Panc1 (cell line): ENCODE measurements around the gene MSI2. TPM values are rescaled to one million over a fixed set of nuclear protein-coding genes. Genes with fewer than 3 reads are reported as not detected.

ENCODE experiments used
- ATAC-seq: fragments of 200-7000 bp; cut with Tn5 transposase; 2 replicates; pipeline ENCODE4 v1.9.1; 2020; ENCODE audit warnings: mild to moderate bottlenecking, moderate library complexity
- BruUV-seq: library from RNA; stranded (reverse); fragments of 400-500 nt; replicated peaks from 2 replicates; lab custom pipeline; 2021; lab: Mats Ljungman, UMichigan
- CTCF ChIA-PET: fragments of 300-600 bp; sonication (Branson Sonifier 250); formaldehyde crosslinking; loops from one replicate; lab custom pipeline; 2022; ENCODE audit warnings: antibody characterized with exemption; lab: Charles Lee
- POLR2A ChIA-PET: fragments of 300-600 bp; sonication (Branson Sonifier 250); formaldehyde crosslinking; loops from one replicate; lab custom pipeline; 2022; ENCODE audit warnings: antibody characterized with exemption; lab: Charles Lee
- DNase-seq: peaks from one replicate; pipeline ENCODE4 v3.0.0-alpha.2; 2010; ENCODE audit warnings: low read depth, low spot score
- H3K27ac ChIP-seq: 2 replicates; pipeline ENCODE4 v1.5.1; 2011; ENCODE audit warnings: mild to moderate bottlenecking, low read length, inconsistent platforms
- H3K27me3 ChIP-seq: fragments of 200-500 bp; sonication (Bioruptor generic); 2 replicates; pipeline ENCODE4 v1.6.0; 2014; ENCODE audit warnings: low read length, inconsistent platforms; ENCODE audit not compliant: control insufficient read depth, insufficient read depth
- H3K36me3 ChIP-seq: fragments of 200-500 bp; sonication (Bioruptor generic); 2 replicates; pipeline ENCODE4 v1.5.1; 2014; ENCODE audit warnings: inconsistent platforms, mild to moderate bottlenecking, low read length, moderate library complexity; ENCODE audit not compliant: control insufficient read depth, insufficient read depth
- H3K4me1 ChIP-seq: 2 replicates; pipeline ENCODE4 v1.5.1; 2011; ENCODE audit warnings: inconsistent platforms, mild to moderate bottlenecking, low read length, moderate library complexity; ENCODE audit not compliant: control insufficient read depth, insufficient read depth
- H3K4me3 ChIP-seq, 2 experiments: 2 replicates each; pipeline ENCODE4 v1.5.1; 2011 to 2012; ENCODE audit warnings: low read depth in 2 of 2, low read length in 2 of 2, mild to moderate bottlenecking in 2 of 2, inconsistent platforms in 1 of 2, moderate library complexity in 1 of 2
- H3K9me3 ChIP-seq: fragments of 200-500 bp; sonication (Bioruptor generic); 2 replicates; pipeline ENCODE4 v1.5.1; 2014; ENCODE audit warnings: low read depth, mild to moderate bottlenecking, inconsistent platforms, low read length, moderate library complexity; ENCODE audit not compliant: control insufficient read depth, insufficient read depth
- POLR2AphosphoS5 ChIP-seq: IDR thresholded peaks from 2 replicates; pipeline ENCODE4 v1.6.1; 2012; ENCODE audit warnings: mild to moderate bottlenecking, low read depth, low read length, moderate library complexity
- REST ChIP-seq, 2 experiments: IDR thresholded peaks; 2 replicates each; pipeline ENCODE4 v1.6.1; 2011 to 2012; ENCODE audit warnings: low read depth in 2 of 2, control low read depth in 1 of 2, low read length in 1 of 2, mild to moderate bottlenecking in 1 of 2, moderate library complexity in 1 of 2; ENCODE audit not compliant: insufficient read depth in 1 of 2
- SIN3A ChIP-seq: IDR thresholded peaks from 2 replicates; pipeline ENCODE4 v1.6.1; 2012; ENCODE audit warnings: low read depth, mild to moderate bottlenecking, low read length, moderate library complexity, borderline replicate concordance; ENCODE audit not compliant: insufficient read depth
- TCF7L2 ChIP-seq: IDR thresholded peaks from 2 replicates; pipeline ENCODE4 v1.6.1; 2011; ENCODE audit warnings: mild to moderate bottlenecking, low read depth, low read length, inconsistent platforms
- in situ Hi-C: cut with HindIII; loops from 2 replicates; pipeline ENCODE4 v1.10.0; 2016; ENCODE audit warnings: low sequenced_read_pairs, low pct_unique_long_range_greater_than_20kb
- intact Hi-C: fragments of 100-400 bp; cut with micrococcal nuclease; formaldehyde crosslinking; loops from one replicate; pipeline ENCODE4 v1.10.0; 2022; ENCODE audit not compliant: unreplicated experiment
- total RNA-seq: library from RNA; stranded (reverse); gene quantifications from one replicate; pipeline ENCODE4 v1.2.1, GENCODE V29; 2021; ENCODE audit not compliant: unreplicated experiment
- TF ChIP-seq, protein P1 (sequence below): fragments of 450-650 bp; IDR thresholded peaks from 2 replicates; pipeline ENCODE4 v1.5.1; 2017; ENCODE audit warnings: mild to moderate bottlenecking

Gene MSI2
- total RNA-seq, 1 experiment from 2014 or later = 38.5 TPM

- H3K9me3 ChIP-seq = no peaks in the 10 kb centered on the region
- no peaks in the 10 kb centered on the region for H3K27me3 ChIP-seq
- ATAC-seq (no peak), DNase-seq (no peak)
- in situ Hi-C loops = no loop called here
- POLR2A ChIA-PET = interaction anchor here (0.6 kb wide), 1 partner anchor 448 kb away, joined by 4 read pairs; no protein-coding TSS in a partner anchor
- TF ChIP-seq TCF7L2 = no peak
- TF ChIP-seq REST (IDR thresholded peaks at IDR 0.05; ENCODE audit: insufficient read depth in 1 of 2, low read depth in 2 of 2, low read length in 1 of 2) = no peak
- TF ChIP-seq, protein P1, sequence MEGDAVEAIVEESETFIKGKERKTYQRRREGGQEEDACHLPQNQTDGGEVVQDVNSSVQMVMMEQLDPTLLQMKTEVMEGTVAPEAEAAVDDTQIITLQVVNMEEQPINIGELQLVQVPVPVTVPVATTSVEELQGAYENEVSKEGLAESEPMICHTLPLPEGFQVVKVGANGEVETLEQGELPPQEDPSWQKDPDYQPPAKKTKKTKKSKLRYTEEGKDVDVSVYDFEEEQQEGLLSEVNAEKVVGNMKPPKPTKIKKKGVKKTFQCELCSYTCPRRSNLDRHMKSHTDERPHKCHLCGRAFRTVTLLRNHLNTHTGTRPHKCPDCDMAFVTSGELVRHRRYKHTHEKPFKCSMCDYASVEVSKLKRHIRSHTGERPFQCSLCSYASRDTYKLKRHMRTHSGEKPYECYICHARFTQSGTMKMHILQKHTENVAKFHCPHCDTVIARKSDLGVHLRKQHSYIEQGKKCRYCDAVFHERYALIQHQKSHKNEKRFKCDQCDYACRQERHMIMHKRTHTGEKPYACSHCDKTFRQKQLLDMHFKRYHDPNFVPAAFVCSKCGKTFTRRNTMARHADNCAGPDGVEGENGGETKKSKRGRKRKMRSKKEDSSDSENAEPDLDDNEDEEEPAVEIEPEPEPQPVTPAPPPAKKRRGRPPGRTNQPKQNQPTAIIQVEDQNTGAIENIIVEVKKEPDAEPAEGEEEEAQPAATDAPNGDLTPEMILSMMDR = no peak
- no peak for TF ChIP-seq SIN3A
- no peak overlapping the region for H3K4me3 ChIP-seq
- no peaks in the 10 kb centered on the region for H3K36me3 ChIP-seq
- H3K4me1 ChIP-seq = no peaks in the 10 kb centered on the region; the same call in 1 of the 2 replicates
- CTCF ChIA-PET = interaction anchor here (0.5 kb wide), 1 partner anchor 27 kb away, joined by 5 read pairs; no protein-coding TSS in a partner anchor
- no peak overlapping the region for H3K27ac ChIP-seq
- intact Hi-C loops = no loop called here
- no TSS peak for BruUV-seq
These were observed 156.3 kb downstream of the MSI2 start for GRCh38 chr17:57412520-57413096.

DNA sequence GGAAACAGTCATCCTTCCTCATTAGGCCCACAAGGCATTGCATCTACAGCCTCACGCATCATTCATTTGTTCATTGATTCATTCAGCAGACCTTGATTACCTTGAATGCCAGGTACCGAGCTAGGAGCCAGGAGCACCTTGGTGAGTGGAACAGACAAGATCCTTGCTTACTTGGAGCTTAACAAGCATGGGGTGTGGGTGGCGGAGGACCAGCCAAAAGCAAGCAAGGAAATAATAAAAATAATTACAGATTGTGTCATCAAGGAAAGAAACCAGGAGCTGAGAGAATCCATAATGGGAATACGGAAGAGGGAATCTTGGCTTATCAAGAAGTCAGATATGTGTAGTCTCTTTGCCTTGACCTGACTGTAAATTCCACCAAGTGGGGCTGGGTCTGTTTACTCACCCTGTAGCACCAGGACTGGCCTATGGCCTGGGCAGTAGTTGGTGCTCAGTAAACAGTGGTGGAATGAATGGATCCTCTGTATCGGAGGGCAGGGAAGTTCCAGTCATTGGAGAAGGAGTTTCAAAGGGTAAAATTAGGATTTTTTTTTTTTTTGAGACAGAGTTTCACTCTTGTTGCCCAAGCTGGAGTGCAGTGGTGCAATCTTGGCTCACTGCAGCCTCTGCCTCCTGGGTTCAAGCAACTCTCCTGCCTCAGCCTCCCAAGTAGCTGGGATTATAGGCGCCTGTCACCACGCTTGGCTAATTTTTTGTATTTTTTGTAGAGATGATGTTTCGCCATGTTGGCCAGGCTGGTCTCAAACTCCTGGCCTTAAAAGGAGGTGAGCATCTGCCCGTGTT lies 157.7 kb downstream of the MSI2 start:
- intact Hi-C loops = no loop called here
- BruUV-seq = no TSS peak
- no peaks in the 10 kb centered on the region for H3K9me3 ChIP-seq
- in situ Hi-C loops = no loop called here
- ATAC-seq (no peak), DNase-seq (no peak)
- H3K27me3 ChIP-seq = no peaks in the 10 kb centered on the region
- no peak overlapping the region for H3K27ac ChIP-seq
- no peaks in the 10 kb centered on the region; the same call in 1 of the 2 replicates for H3K4me1 ChIP-seq
- no peaks in the 10 kb centered on the region for H3K36me3 ChIP-seq
- TF ChIP-seq REST (IDR thresholded peaks at IDR 0.05; ENCODE audit: insufficient read depth in 1 of 2, low read depth in 2 of 2, low read length in 1 of 2) (no peak), TCF7L2 (no peak), POLR2AphosphoS5 (no peak), SIN3A (no peak)
- TF ChIP-seq, protein P1 = no peak
- no peak overlapping the region for H3K4me3 ChIP-seq
- ChIA-PET CTCF (no interaction called here), POLR2A (no interaction called here)
